Astrocyte (in vitro differentiated cells and primary cell): Measurements from ENCODE around the gene BFSP2.

ENCODE experiments used
- EZH2 ChIP-seq: IDR thresholded peaks from 2 replicates; pipeline ENCODE4 v1.6.1; 2012; ENCODE audit warnings: mild to moderate bottlenecking, low read length, inconsistent platforms; ENCODE audit not compliant: insufficient read depth
- TF ChIP-seq, protein P1 (sequence below): IDR thresholded peaks from 2 replicates; pipeline ENCODE4 v1.5.1; 2011; ENCODE audit warnings: low read depth, mild to moderate bottlenecking, inconsistent platforms, low read length, moderate library complexity; ENCODE audit not compliant: insufficient read depth

- TF ChIP-seq, protein P1, sequence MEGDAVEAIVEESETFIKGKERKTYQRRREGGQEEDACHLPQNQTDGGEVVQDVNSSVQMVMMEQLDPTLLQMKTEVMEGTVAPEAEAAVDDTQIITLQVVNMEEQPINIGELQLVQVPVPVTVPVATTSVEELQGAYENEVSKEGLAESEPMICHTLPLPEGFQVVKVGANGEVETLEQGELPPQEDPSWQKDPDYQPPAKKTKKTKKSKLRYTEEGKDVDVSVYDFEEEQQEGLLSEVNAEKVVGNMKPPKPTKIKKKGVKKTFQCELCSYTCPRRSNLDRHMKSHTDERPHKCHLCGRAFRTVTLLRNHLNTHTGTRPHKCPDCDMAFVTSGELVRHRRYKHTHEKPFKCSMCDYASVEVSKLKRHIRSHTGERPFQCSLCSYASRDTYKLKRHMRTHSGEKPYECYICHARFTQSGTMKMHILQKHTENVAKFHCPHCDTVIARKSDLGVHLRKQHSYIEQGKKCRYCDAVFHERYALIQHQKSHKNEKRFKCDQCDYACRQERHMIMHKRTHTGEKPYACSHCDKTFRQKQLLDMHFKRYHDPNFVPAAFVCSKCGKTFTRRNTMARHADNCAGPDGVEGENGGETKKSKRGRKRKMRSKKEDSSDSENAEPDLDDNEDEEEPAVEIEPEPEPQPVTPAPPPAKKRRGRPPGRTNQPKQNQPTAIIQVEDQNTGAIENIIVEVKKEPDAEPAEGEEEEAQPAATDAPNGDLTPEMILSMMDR: no peak
- no peak for TF ChIP-seq EZH2
These were observed 56.1 kb downstream of the BFSP2 start for GRCh38 chr3:133455960-133456359.
